Measurements from ENCODE around the gene STIP1. TPM values are rescaled to one million over a fixed set of nuclear protein-coding genes. Genes with fewer than 3 reads are reported as not detected.

Gene STIP1
- total and polyA plus RNA-seq, 2 donors (not counting 3 experiments of a cell fraction or from before 2014, with no cell fraction given), result 117 to 226 TPM

DNA sequence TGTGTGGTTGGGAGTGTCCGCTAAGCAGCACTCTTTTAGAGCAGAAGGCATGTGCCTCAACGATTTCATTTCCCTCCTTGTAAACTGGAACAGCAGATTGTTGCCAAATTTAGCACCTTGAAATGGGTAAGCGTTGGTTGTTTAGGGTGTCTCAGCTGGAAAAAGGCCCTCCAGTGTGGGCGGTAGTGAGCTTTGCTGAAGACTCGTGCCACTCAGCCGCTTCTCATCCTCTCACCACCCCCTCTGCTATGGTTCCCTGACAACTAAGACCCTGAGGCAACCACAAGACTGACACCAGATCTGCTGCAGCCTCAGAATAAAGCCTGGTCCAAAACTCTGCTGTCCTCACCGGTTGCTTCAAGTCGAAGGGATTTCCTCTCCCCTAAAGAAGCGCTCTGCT is 10.7 kb downstream of the STIP1 start:
- TF ChIP-seq EZH2 (IDR thresholded peaks at IDR 0.05; ENCODE audit: borderline replicate concordance, low read depth, low read length, severe bottlenecking), result no peak
- no peak for TF ChIP-seq POLR2A (IDR thresholded peaks at IDR 0.05; ENCODE audit: low read depth, low read length)
- no peak for TF ChIP-seq POLR2AphosphoS5 (IDR thresholded peaks at IDR 0.05; ENCODE audit: insufficient read depth, low read depth, low read length)
- TF ChIP-seq FOS (IDR thresholded peaks at IDR 0.05; ENCODE audit: borderline replicate concordance, insufficient read depth, low read length), result no peak
- no peak for TF ChIP-seq JUN (IDR thresholded peaks at IDR 0.05; ENCODE audit: borderline replicate concordance, insufficient read depth, insufficient read length, low read depth)
- no peak for TF ChIP-seq GATA2 (IDR thresholded peaks at IDR 0.05; ENCODE audit: insufficient read depth, insufficient read length, low read depth, low read length)
- TF ChIP-seq, protein P1, sequence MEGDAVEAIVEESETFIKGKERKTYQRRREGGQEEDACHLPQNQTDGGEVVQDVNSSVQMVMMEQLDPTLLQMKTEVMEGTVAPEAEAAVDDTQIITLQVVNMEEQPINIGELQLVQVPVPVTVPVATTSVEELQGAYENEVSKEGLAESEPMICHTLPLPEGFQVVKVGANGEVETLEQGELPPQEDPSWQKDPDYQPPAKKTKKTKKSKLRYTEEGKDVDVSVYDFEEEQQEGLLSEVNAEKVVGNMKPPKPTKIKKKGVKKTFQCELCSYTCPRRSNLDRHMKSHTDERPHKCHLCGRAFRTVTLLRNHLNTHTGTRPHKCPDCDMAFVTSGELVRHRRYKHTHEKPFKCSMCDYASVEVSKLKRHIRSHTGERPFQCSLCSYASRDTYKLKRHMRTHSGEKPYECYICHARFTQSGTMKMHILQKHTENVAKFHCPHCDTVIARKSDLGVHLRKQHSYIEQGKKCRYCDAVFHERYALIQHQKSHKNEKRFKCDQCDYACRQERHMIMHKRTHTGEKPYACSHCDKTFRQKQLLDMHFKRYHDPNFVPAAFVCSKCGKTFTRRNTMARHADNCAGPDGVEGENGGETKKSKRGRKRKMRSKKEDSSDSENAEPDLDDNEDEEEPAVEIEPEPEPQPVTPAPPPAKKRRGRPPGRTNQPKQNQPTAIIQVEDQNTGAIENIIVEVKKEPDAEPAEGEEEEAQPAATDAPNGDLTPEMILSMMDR (IDR thresholded peaks at IDR 0.05; ENCODE audit: extremely low read depth in 1 of 2, insufficient read depth in 1 of 2, low read depth in 1 of 2, low read length in 2 of 2), result no peak
- no peak for TF ChIP-seq MYC (IDR thresholded peaks at IDR 0.05; ENCODE audit: low read depth, low read length)
- TF ChIP-seq, protein P2, sequence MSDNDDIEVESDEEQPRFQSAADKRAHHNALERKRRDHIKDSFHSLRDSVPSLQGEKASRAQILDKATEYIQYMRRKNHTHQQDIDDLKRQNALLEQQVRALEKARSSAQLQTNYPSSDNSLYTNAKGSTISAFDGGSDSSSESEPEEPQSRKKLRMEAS (IDR thresholded peaks at IDR 0.05; ENCODE audit: insufficient read depth, insufficient read length), result no peak
- ChIA-PET POLR2A (no interaction called here), CTCF (interaction anchor here (1.0 to 1.5 kb wide), 5 partner anchors 8 to 108 kb away, joined by 3 to 10 read pairs (median 3); no protein-coding TSS in a partner anchor)
- Histone ChIP-seq H3K4me2 (ENCODE audit: insufficient read depth, low read length) (no peak overlapping the region), H2AFZ (ENCODE audit: low read depth, low read length) (no peak overlapping the region), H3K4me3 (replicated peaks in 1 of 3; ENCODE audit: insufficient read depth in 1 of 3, low read depth in 1 of 3, low read length in 3 of 3) (no peak overlapping the region), H3K9me1 (replicated peaks; ENCODE audit: control insufficient read depth, extremely low read depth, insufficient read depth, low read length) (no peaks in the 10 kb centered on the region), H3K4me1 (ENCODE audit: control insufficient read depth, extremely low read depth, insufficient read depth, low read length) (no peaks in the 10 kb centered on the region), H3K27ac (ENCODE audit: insufficient read depth, low read depth, low read length) (no peak overlapping the region), H3K9me3 (replicated peaks; ENCODE audit: control insufficient read depth, insufficient read depth, low read length) (no peaks in the 10 kb centered on the region), H3K36me3 (ENCODE audit: control insufficient read depth in 2 of 2, extremely low read depth in 1 of 2, insufficient read depth in 2 of 2, low read length in 2 of 2) (peaks cover 47 to 61% of the 10 kb centered on the region in 2 experiments), H4K20me1 (replicated peaks; ENCODE audit: control insufficient read depth, extremely low read depth, insufficient read depth, low read length) (no peaks in the 10 kb centered on the region), H3K9ac (replicated peaks; ENCODE audit: extremely low read depth, insufficient read depth, low read length) (no peak overlapping the region), H3K79me2 (ENCODE audit: control insufficient read depth, insufficient read depth, low read length) (peaks cover 20% of the 10 kb centered on the region), H3K27me3 (ENCODE audit: control insufficient read depth in 2 of 2, insufficient read depth in 2 of 2, low read length in 2 of 2) (no peaks in the 10 kb centered on the region)
- no TSS peak for BruUV-seq (replicated peaks)
- no peak for DNase-seq (ENCODE audit: low read depth, low spot score)
- no peak for FAIRE-seq
- intact Hi-C loops (cut with micrococcal nuclease) (no loop called here), dilution Hi-C loops (cut with MboI; ENCODE audit: extremely low pct_ligation_motif_present, low sequenced_read_pairs) (no loop called here)
